Measurements from ENCODE around the gene LPIN2. TPM values are rescaled to one million over a fixed set of nuclear protein-coding genes. Genes with fewer than 3 reads are reported as not detected.
"Not testable (repeated sequence)": the region's sequence is repeated elsewhere in the genome, so short reads cannot be mapped to it uniquely, and the experiment has no call there.

The LPIN2 gene
- total RNA-seq, 1 donor from 2014 or later: 16.5 TPM

DNA sequence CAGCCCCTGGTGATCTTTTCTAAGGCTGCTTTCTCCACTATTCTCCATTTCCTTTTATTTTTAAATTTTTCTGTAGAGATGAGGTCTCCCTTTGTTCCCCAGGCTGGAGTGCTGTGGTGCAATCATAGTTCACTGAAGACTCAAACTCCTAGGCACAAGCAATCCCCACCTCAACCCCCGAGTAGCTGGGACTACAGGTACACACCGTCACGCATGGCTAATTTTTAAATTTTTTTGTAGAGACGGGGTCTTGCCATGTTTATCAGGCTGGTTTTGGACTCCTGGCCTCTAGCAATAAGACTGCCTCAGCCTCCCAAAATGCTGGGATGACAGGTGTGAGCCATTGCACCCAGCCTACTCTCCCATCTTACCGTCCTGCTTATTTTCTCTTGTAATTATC lies 22.7 kb upstream of the LPIN2 start:
- Mint-ChIP-seq H3K36me3 (ENCODE audit: low read depth, unreplicated experiment) (no peaks in the 10 kb centered on the region), H3K4me3 (ENCODE audit: unreplicated experiment) (no peak overlapping the region), H3K27ac (ENCODE audit: unreplicated experiment) (no peak overlapping the region), H3K9me3 (ENCODE audit: unreplicated experiment) (no peaks in the 10 kb centered on the region), H3K4me1 (ENCODE audit: low read depth, unreplicated experiment) (peaks cover 2% of the 10 kb centered on the region), H3K27me3 (ENCODE audit: low read depth, unreplicated experiment) (peaks cover 4% of the 10 kb centered on the region)
- Histone ChIP-seq H2AFZ (ENCODE audit: low read depth, low read length) (no peak overlapping the region), H3K4me2 (ENCODE audit: low read length) (no peak overlapping the region), H3K36me3 (ENCODE audit: insufficient read depth, low read length) (no peaks in the 10 kb centered on the region), H3K4me1 (ENCODE audit: insufficient read depth, low read length) (no peaks in the 10 kb centered on the region), H3K4me3 (ENCODE audit: insufficient read depth, low read depth, low read length) (no peak overlapping the region), H3K27ac (ENCODE audit: low read depth, low read length) (no peak overlapping the region), H3K79me2 (ENCODE audit: insufficient read depth, low read length) (no peaks in the 10 kb centered on the region), H3K9me3 (ENCODE audit: insufficient read depth, low read depth, low read length) (no peaks in the 10 kb centered on the region), H4K20me1 (ENCODE audit: insufficient read depth, low read length) (no peaks in the 10 kb centered on the region), H3K27me3 (ENCODE audit: insufficient read depth, low read length) (no peaks in the 10 kb centered on the region), H3K9ac (ENCODE audit: low read length) (no peak overlapping the region)
- TF ChIP-seq EZH2 (IDR thresholded peaks at IDR 0.05; ENCODE audit: insufficient read depth, low read length) (no peak), CTCF (IDR thresholded peaks at IDR 0.05; ENCODE audit: insufficient read depth, low read depth, low read length) (no peak)
- no peak for FAIRE-seq
- DNase-seq (ENCODE audit: low read depth): no peak

DNA sequence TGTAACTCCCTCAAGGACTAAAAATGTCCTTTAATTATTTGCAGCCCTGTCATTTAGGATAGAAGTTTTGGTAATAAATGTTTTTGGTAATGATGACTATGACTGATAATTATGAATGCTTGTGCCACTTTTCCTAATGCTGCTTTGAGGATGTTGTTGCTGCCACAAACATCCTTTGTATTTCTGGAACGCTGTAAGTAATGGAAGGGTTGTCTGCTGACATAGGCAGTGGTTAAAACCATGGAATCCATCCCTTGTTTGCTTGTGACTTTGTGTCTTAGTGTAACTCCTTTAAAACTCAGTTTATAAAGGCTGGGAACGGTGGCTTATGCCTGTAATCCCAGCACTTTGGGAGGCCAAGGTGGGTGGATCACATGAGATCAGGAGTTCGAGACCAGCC lies 19.8 kb upstream of the LPIN2 start:
- FAIRE-seq (no peak), DNase-seq (ENCODE audit: low read depth) (no peak)
- H3K27ac Mint-ChIP-seq (ENCODE audit: unreplicated experiment): no peak overlapping the region
- H3K27me3 Mint-ChIP-seq (ENCODE audit: low read depth, unreplicated experiment): peaks cover 4% of the 10 kb centered on the region
- H3K27ac ChIP-seq (ENCODE audit: low read depth, low read length): no peak overlapping the region
- peaks cover 9% of the 10 kb centered on the region for H3K4me1 Mint-ChIP-seq (ENCODE audit: low read depth, unreplicated experiment)
- no peak overlapping the region for H3K4me2 ChIP-seq (ENCODE audit: low read length)
- no peaks in the 10 kb centered on the region for H3K36me3 Mint-ChIP-seq (ENCODE audit: low read depth, unreplicated experiment)
- no peaks in the 10 kb centered on the region for H3K9me3 Mint-ChIP-seq (ENCODE audit: unreplicated experiment)
- no peak overlapping the region for H3K4me3 ChIP-seq (ENCODE audit: insufficient read depth, low read depth, low read length)
- TF ChIP-seq EZH2 (IDR thresholded peaks at IDR 0.05; ENCODE audit: insufficient read depth, low read length) (no peak), CTCF (IDR thresholded peaks at IDR 0.05; ENCODE audit: insufficient read depth, low read depth, low read length) (no peak)
- H3K4me1 ChIP-seq (ENCODE audit: insufficient read depth, low read length): no peaks in the 10 kb centered on the region
- no peak overlapping the region for H2AFZ ChIP-seq (ENCODE audit: low read depth, low read length)
- H3K4me3 Mint-ChIP-seq (ENCODE audit: unreplicated experiment): no peak overlapping the region
- H3K9ac ChIP-seq (ENCODE audit: low read length): no peak overlapping the region
- no peaks in the 10 kb centered on the region for H3K9me3 ChIP-seq (ENCODE audit: insufficient read depth, low read depth, low read length)
- H4K20me1 ChIP-seq (ENCODE audit: insufficient read depth, low read length): no peaks in the 10 kb centered on the region
- H3K36me3 ChIP-seq (ENCODE audit: insufficient read depth, low read length): no peaks in the 10 kb centered on the region
- no peaks in the 10 kb centered on the region for H3K79me2 ChIP-seq (ENCODE audit: insufficient read depth, low read length)
- H3K27me3 ChIP-seq (ENCODE audit: insufficient read depth, low read length): no peaks in the 10 kb centered on the region

DNA sequence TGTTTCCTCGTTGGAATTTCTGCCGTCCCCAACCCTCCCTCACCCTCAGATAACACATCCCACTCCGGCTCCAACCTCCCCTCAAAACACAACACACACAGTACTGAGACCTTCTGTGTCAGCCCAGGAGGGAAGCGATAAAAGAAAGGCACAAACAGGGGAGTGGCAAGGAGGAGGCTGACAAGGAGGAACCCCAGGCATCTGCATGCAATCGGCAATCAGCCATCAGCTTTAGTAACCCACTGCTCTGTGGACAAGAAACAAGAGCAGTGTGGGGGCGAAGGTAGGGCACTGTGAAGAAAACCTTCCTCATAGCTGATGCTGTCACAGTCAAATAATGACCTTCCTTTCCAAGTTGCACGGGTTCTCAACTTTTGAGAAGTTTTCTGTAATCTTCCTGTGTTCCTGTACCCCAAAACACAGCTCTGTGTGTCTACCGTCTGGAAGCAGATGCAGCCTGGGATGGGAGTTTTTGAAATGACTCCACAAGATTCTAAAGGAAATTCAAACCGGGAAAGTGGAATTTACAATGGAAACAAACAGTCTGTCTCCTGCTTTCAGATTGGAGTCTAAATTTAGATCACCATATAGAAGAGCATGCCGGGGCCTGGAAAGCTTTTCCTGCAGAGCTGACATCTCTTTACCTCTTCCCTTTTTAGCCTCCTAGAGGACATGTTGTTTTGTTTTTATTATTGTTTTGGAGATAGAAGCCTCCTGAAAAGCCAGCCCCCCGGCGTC lies 16.4 kb upstream of the LPIN2 start:
- Histone ChIP-seq H3K27ac (ENCODE audit: low read depth, low read length) (no peak overlapping the region), H3K36me3 (ENCODE audit: insufficient read depth, low read length) (no peaks in the 10 kb centered on the region), H3K9me3 (ENCODE audit: insufficient read depth, low read depth, low read length) (no peaks in the 10 kb centered on the region), H2AFZ (ENCODE audit: low read depth, low read length) (peak overlapping the region; percentile 31), H3K4me2 (ENCODE audit: low read length) (peak overlapping the region; percentile 55), H3K79me2 (ENCODE audit: insufficient read depth, low read length) (no peaks in the 10 kb centered on the region), H3K4me3 (ENCODE audit: insufficient read depth, low read depth, low read length) (no peak overlapping the region), H4K20me1 (ENCODE audit: insufficient read depth, low read length) (no peaks in the 10 kb centered on the region), H3K27me3 (ENCODE audit: insufficient read depth, low read length) (no peaks in the 10 kb centered on the region), H3K4me1 (ENCODE audit: insufficient read depth, low read length) (no peaks in the 10 kb centered on the region), H3K9ac (ENCODE audit: low read length) (no peak overlapping the region)
- H3K36me3 Mint-ChIP-seq (ENCODE audit: low read depth, unreplicated experiment): no peaks in the 10 kb centered on the region
- peaks cover 9% of the 10 kb centered on the region for H3K27me3 Mint-ChIP-seq (ENCODE audit: low read depth, unreplicated experiment)
- no peak overlapping the region for H3K4me3 Mint-ChIP-seq (ENCODE audit: unreplicated experiment)
- peaks cover 10% of the 10 kb centered on the region for H3K4me1 Mint-ChIP-seq (ENCODE audit: low read depth, unreplicated experiment)
- FAIRE-seq (no peak), DNase-seq (ENCODE audit: low read depth) (no peak)
- H3K27ac Mint-ChIP-seq (ENCODE audit: unreplicated experiment): no peak overlapping the region
- no peak for TF ChIP-seq EZH2 (IDR thresholded peaks at IDR 0.05; ENCODE audit: insufficient read depth, low read length)
- TF ChIP-seq CTCF (IDR thresholded peaks at IDR 0.05; ENCODE audit: insufficient read depth, low read depth, low read length): no peak
- H3K9me3 Mint-ChIP-seq (ENCODE audit: unreplicated experiment): no peaks in the 10 kb centered on the region

GRCh38 chr18:3028115-3028514 lies 15.2 kb upstream of the LPIN2 start:
- not testable (repeated sequence) for H3K27ac Mint-ChIP-seq (ENCODE audit: unreplicated experiment); H4K20me1 ChIP-seq (ENCODE audit: insufficient read depth, low read length); H2AFZ ChIP-seq (ENCODE audit: low read depth, low read length); H3K4me1 Mint-ChIP-seq (ENCODE audit: low read depth, unreplicated experiment); H3K27ac ChIP-seq (ENCODE audit: low read depth, low read length); H3K4me1 ChIP-seq (ENCODE audit: insufficient read depth, low read length); H3K27me3 ChIP-seq (ENCODE audit: insufficient read depth, low read length); FAIRE-seq; H3K4me3 ChIP-seq (ENCODE audit: insufficient read depth, low read depth, low read length); H3K79me2 ChIP-seq (ENCODE audit: insufficient read depth, low read length); H3K9me3 ChIP-seq (ENCODE audit: insufficient read depth, low read depth, low read length); H3K27me3 Mint-ChIP-seq (ENCODE audit: low read depth, unreplicated experiment); H3K9me3 Mint-ChIP-seq (ENCODE audit: unreplicated experiment); H3K36me3 ChIP-seq (ENCODE audit: insufficient read depth, low read length); H3K4me2 ChIP-seq (ENCODE audit: low read length); H3K4me3 Mint-ChIP-seq (ENCODE audit: unreplicated experiment); DNase-seq (ENCODE audit: low read depth); H3K36me3 Mint-ChIP-seq (ENCODE audit: low read depth, unreplicated experiment); H3K9ac ChIP-seq (ENCODE audit: low read length)
